ENCODE measurements around the gene HSPB7.

DNA sequence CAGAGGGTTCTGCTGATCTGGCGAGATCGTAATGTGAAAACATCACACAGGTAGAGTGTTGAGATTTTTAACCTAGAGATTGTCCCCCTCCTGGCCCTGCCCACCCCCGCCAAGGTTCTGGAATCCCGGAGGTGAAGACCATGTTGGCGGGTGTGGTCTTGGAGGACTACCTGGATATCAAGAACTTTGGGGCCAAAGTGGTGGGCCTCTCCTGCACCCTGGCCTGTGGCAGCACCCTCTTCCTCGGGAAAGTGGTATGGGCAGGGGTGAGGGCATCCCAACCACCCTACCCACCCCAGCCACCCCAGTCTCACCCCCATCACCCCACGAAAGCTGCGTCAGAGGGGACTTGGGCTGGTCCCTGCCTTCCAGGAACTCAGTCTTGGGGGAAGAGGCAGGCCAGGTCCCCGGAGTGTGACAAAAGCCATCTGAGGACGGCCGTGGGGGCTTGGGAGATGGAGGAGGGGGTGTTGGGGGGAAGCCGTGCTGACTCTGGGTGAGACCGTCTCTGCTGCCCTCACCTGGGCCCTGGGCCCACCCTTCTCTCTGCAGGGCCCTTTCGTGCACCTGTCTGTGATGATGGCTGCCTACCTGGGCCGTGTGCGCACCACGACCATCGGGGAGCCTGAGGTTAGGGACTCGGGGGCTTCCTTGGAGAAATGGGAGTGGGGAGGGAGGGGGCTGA is 30.1 kb upstream of the HSPB7 start:
- TF ChIP-seq POLR2A (IDR thresholded peaks at IDR 0.05), result no peak
- TF ChIP-seq, protein P1, sequence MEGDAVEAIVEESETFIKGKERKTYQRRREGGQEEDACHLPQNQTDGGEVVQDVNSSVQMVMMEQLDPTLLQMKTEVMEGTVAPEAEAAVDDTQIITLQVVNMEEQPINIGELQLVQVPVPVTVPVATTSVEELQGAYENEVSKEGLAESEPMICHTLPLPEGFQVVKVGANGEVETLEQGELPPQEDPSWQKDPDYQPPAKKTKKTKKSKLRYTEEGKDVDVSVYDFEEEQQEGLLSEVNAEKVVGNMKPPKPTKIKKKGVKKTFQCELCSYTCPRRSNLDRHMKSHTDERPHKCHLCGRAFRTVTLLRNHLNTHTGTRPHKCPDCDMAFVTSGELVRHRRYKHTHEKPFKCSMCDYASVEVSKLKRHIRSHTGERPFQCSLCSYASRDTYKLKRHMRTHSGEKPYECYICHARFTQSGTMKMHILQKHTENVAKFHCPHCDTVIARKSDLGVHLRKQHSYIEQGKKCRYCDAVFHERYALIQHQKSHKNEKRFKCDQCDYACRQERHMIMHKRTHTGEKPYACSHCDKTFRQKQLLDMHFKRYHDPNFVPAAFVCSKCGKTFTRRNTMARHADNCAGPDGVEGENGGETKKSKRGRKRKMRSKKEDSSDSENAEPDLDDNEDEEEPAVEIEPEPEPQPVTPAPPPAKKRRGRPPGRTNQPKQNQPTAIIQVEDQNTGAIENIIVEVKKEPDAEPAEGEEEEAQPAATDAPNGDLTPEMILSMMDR (IDR thresholded peaks at IDR 0.05), result no peak

All from prostate gland (tissue), 2 donors.